GM23338 (cell line): ENCODE data around the gene IQGAP2.

Experiments used
- CREB1 ChIP-seq: fragments of 250-450 bp; sonication (Bioruptor Pico); IDR thresholded peaks from 2 replicates; pipeline ENCODE4 v1.5.0; 2020; ENCODE audit warnings: low read depth, mild to moderate bottlenecking, moderate library complexity
- EZH2 ChIP-seq: fragments of 200-600 bp; sonication (generic); IDR thresholded peaks from one replicate; pipeline ENCODE4 v1.8.0; 2017; ENCODE audit warnings: antibody characterized with exemption, mild to moderate bottlenecking, low read depth; ENCODE audit not compliant: unreplicated experiment
- EZH2phosphoT487 ChIP-seq: fragments of 200-600 bp; sonication (generic); IDR thresholded peaks from one replicate; pipeline ENCODE4 v1.8.1; 2018; ENCODE audit warnings: antibody characterized with exemption; ENCODE audit not compliant: unreplicated experiment
- JUNB ChIP-seq: IDR thresholded peaks from one replicate; pipeline ENCODE4 v1.6.1; 2016; ENCODE audit warnings: antibody characterized with exemption; ENCODE audit not compliant: unreplicated experiment
- POLR2AphosphoS5 ChIP-seq: IDR thresholded peaks from 2 replicates; pipeline ENCODE4 v1.6.1; 2016; ENCODE audit warnings: antibody characterized with exemption, low read depth
- ZNF114 ChIP-seq: fragments of 250-450 bp; sonication (Bioruptor Pico); IDR thresholded peaks from 2 replicates; pipeline ENCODE4 v1.5.0; 2020; ENCODE audit warnings: mild to moderate bottlenecking, moderate library complexity
- ZNF331 ChIP-seq: fragments of 250-450 bp; sonication (Bioruptor Pico); IDR thresholded peaks from 2 replicates; pipeline ENCODE4 v1.5.0; 2020; ENCODE audit warnings: low read depth, mild to moderate bottlenecking, moderate library complexity
- TF ChIP-seq, protein P1 (sequence below), 2 experiments: fragments of 200-600 bp in 1 of 2; sonication (generic) in 1 of 2; conservative IDR thresholded peaks; 2 replicates each; pipeline versions ENCODE4 v1.5.1 to v1.6.1; 2016 to 2017; ENCODE audit warnings: antibody characterized with exemption in 2 of 2, low read depth in 2 of 2, mild to moderate bottlenecking in 2 of 2, moderate library complexity in 1 of 2
- TF ChIP-seq, protein P2 (sequence below): IDR thresholded peaks from one replicate; pipeline ENCODE4 v1.6.1; 2018; ENCODE audit warnings: antibody characterized with exemption; ENCODE audit not compliant: unreplicated experiment
- TF ChIP-seq, protein P3 (sequence below): fragments of 250-450 bp; sonication (Bioruptor Pico); IDR thresholded peaks from 2 replicates; pipeline ENCODE4 v1.5.0; 2020; ENCODE audit warnings: mild to moderate bottlenecking, moderate library complexity
- TF ChIP-seq, protein P4 (sequence below): IDR thresholded peaks from 2 replicates; pipeline ENCODE4 v1.6.1; 2016; ENCODE audit warnings: antibody characterized with exemption

DNA sequence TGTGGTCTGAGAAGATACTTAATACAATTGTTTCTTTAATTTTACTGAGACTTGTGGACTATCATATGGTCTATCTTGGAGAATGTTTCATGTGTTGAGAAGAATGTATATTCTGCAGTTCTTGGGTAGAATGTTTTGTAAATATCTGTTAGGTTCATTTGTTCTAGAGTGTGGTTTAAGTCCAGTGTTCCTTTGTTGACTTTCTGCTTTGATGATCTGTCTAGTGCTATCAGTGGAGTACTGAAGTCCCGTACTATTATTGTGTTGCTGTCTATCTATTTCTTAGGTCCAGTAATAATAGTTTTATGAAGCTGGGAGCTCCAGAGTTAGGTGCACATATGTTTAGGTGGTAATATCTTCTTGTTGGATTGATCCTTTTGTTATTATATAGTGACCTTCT, 36.1 kb downstream of the IQGAP2 start:
- TF ChIP-seq, protein P1, sequence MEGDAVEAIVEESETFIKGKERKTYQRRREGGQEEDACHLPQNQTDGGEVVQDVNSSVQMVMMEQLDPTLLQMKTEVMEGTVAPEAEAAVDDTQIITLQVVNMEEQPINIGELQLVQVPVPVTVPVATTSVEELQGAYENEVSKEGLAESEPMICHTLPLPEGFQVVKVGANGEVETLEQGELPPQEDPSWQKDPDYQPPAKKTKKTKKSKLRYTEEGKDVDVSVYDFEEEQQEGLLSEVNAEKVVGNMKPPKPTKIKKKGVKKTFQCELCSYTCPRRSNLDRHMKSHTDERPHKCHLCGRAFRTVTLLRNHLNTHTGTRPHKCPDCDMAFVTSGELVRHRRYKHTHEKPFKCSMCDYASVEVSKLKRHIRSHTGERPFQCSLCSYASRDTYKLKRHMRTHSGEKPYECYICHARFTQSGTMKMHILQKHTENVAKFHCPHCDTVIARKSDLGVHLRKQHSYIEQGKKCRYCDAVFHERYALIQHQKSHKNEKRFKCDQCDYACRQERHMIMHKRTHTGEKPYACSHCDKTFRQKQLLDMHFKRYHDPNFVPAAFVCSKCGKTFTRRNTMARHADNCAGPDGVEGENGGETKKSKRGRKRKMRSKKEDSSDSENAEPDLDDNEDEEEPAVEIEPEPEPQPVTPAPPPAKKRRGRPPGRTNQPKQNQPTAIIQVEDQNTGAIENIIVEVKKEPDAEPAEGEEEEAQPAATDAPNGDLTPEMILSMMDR (conservative IDR thresholded peaks at IDR 0.05; ENCODE audit: low read depth in 2 of 2) = no peak
- no peak for TF ChIP-seq EZH2
- no peak for TF ChIP-seq POLR2AphosphoS5
- TF ChIP-seq EZH2phosphoT487 = no peak
- TF ChIP-seq CREB1 (CRISPR knock-in tag) = no peak
- TF ChIP-seq, protein P2, sequence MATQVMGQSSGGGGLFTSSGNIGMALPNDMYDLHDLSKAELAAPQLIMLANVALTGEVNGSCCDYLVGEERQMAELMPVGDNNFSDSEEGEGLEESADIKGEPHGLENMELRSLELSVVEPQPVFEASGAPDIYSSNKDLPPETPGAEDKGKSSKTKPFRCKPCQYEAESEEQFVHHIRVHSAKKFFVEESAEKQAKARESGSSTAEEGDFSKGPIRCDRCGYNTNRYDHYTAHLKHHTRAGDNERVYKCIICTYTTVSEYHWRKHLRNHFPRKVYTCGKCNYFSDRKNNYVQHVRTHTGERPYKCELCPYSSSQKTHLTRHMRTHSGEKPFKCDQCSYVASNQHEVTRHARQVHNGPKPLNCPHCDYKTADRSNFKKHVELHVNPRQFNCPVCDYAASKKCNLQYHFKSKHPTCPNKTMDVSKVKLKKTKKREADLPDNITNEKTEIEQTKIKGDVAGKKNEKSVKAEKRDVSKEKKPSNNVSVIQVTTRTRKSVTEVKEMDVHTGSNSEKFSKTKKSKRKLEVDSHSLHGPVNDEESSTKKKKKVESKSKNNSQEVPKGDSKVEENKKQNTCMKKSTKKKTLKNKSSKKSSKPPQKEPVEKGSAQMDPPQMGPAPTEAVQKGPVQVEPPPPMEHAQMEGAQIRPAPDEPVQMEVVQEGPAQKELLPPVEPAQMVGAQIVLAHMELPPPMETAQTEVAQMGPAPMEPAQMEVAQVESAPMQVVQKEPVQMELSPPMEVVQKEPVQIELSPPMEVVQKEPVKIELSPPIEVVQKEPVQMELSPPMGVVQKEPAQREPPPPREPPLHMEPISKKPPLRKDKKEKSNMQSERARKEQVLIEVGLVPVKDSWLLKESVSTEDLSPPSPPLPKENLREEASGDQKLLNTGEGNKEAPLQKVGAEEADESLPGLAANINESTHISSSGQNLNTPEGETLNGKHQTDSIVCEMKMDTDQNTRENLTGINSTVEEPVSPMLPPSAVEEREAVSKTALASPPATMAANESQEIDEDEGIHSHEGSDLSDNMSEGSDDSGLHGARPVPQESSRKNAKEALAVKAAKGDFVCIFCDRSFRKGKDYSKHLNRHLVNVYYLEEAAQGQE = no peak
- no peak for TF ChIP-seq JUNB
- TF ChIP-seq, protein P3, sequence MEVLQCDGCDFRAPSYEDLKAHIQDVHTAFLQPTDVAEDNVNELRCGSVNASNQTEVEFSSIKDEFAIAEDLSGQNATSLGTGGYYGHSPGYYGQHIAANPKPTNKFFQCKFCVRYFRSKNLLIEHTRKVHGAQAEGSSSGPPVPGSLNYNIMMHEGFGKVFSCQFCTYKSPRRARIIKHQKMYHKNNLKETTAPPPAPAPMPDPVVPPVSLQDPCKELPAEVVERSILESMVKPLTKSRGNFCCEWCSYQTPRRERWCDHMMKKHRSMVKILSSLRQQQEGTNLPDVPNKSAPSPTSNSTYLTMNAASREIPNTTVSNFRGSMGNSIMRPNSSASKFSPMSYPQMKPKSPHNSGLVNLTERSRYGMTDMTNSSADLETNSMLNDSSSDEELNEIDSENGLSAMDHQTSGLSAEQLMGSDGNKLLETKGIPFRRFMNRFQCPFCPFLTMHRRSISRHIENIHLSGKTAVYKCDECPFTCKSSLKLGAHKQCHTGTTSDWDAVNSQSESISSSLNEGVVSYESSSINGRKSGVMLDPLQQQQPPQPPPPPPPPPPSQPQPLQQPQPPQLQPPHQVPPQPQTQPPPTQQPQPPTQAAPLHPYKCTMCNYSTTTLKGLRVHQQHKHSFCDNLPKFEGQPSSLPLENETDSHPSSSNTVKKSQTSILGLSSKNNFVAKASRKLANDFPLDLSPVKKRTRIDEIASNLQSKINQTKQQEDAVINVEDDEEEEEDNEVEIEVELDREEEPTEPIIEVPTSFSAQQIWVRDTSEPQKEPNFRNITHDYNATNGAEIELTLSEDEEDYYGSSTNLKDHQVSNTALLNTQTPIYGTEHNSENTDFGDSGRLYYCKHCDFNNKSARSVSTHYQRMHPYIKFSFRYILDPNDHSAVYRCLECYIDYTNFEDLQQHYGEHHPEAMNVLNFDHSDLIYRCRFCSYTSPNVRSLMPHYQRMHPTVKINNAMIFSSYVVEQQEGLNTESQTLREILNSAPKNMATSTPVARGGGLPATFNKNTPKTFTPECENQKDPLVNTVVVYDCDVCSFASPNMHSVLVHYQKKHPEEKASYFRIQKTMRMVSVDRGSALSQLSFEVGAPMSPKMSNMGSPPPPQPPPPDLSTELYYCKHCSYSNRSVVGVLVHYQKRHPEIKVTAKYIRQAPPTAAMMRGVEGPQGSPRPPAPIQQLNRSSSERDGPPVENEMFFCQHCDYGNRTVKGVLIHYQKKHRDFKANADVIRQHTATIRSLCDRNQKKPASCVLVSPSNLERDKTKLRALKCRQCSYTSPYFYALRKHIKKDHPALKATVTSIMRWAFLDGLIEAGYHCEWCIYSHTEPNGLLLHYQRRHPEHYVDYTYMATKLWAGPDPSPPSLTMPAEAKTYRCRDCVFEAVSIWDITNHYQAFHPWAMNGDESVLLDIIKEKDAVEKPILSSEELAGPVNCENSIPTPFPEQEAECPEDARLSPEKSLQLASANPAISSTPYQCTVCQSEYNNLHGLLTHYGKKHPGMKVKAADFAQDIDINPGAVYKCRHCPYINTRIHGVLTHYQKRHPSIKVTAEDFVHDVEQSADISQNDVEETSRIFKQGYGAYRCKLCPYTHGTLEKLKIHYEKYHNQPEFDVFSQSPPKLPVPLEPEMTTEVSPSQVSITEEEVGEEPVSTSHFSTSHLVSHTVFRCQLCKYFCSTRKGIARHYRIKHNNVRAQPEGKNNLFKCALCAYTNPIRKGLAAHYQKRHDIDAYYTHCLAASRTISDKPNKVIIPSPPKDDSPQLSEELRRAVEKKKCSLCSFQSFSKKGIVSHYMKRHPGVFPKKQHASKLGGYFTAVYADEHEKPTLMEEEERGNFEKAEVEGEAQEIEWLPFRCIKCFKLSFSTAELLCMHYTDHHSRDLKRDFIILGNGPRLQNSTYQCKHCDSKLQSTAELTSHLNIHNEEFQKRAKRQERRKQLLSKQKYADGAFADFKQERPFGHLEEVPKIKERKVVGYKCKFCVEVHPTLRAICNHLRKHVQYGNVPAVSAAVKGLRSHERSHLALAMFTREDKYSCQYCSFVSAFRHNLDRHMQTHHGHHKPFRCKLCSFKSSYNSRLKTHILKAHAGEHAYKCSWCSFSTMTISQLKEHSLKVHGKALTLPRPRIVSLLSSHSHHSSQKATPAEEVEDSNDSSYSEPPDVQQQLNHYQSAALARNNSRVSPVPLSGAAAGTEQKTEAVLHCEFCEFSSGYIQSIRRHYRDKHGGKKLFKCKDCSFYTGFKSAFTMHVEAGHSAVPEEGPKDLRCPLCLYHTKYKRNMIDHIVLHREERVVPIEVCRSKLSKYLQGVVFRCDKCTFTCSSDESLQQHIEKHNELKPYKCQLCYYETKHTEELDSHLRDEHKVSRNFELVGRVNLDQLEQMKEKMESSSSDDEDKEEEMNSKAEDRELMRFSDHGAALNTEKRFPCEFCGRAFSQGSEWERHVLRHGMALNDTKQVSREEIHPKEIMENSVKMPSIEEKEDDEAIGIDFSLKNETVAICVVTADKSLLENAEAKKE = no peak
- TF ChIP-seq, protein P4, sequence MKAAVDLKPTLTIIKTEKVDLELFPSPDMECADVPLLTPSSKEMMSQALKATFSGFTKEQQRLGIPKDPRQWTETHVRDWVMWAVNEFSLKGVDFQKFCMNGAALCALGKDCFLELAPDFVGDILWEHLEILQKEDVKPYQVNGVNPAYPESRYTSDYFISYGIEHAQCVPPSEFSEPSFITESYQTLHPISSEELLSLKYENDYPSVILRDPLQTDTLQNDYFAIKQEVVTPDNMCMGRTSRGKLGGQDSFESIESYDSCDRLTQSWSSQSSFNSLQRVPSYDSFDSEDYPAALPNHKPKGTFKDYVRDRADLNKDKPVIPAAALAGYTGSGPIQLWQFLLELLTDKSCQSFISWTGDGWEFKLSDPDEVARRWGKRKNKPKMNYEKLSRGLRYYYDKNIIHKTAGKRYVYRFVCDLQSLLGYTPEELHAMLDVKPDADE = no peak
- TF ChIP-seq ZNF114 (CRISPR knock-in tag) = no peak
- no peak for TF ChIP-seq ZNF331 (CRISPR knock-in tag)
